GM23248 (cell line): ENCODE data around the gene AOC2. TPM values are rescaled to one million over a fixed set of nuclear protein-coding genes. Genes with fewer than 3 reads are reported as not detected.
A peak's percentile ranks its signal among the peaks of the same experiment; 100 is the strongest.

Experiments
- DNase-seq: peaks from one replicate; pipeline ENCODE4 v3.0.0-alpha.2; 2015
- H2AFZ ChIP-seq: fragments of 200-600 bp; sonication (generic); 2 replicates; pipeline ENCODE4 v1.6.1; 2016; ENCODE audit warnings: antibody characterized with exemption
- H3F3A ChIP-seq: fragments of 200-600 bp; sonication (generic); 2 replicates; pipeline ENCODE4 v1.6.1; 2016; ENCODE audit warnings: mild to moderate bottlenecking, antibody characterized with exemption, mixed run types; ENCODE audit not compliant: insufficient read depth
- H3K27ac ChIP-seq: fragments of 200-600 bp; sonication (generic); 2 replicates; pipeline ENCODE4 v1.5.1; 2016; ENCODE audit warnings: mild to moderate bottlenecking
- H3K27me3 ChIP-seq: fragments of 200-600 bp; sonication (generic); replicated peaks from 2 replicates; pipeline ENCODE4 v1.6.1; 2016; ENCODE audit warnings: mild to moderate bottlenecking; ENCODE audit not compliant: insufficient read depth
- H3K36me3 ChIP-seq: fragments of 200-600 bp; sonication (generic); 2 replicates; pipeline ENCODE4 v1.6.1; 2016; ENCODE audit warnings: low read depth, mild to moderate bottlenecking
- H3K4me1 ChIP-seq: fragments of 200-600 bp; sonication (generic); 2 replicates; pipeline ENCODE4 v1.6.1; 2016; ENCODE audit warnings: mild to moderate bottlenecking; ENCODE audit not compliant: insufficient read depth
- H3K4me2 ChIP-seq: fragments of 200-600 bp; sonication (generic); one replicate; pipeline ENCODE4 v1.6.1; 2016; ENCODE audit warnings: mild to moderate bottlenecking; ENCODE audit not compliant: unreplicated experiment
- H3K4me3 ChIP-seq: fragments of 200-600 bp; sonication (generic); 2 replicates; pipeline ENCODE4 v1.5.1; 2016; ENCODE audit warnings: mild to moderate bottlenecking
- H3K79me2 ChIP-seq: fragments of 200-600 bp; sonication (generic); 2 replicates; pipeline ENCODE4 v1.6.1; 2016; ENCODE audit warnings: mild to moderate bottlenecking; ENCODE audit not compliant: insufficient read depth
- H3K9ac ChIP-seq: fragments of 200-600 bp; sonication (generic); 2 replicates; pipeline ENCODE4 v1.6.1; 2016; ENCODE audit warnings: mild to moderate bottlenecking
- H3K9me2 ChIP-seq: fragments of 200-600 bp; sonication (generic); 2 replicates; pipeline ENCODE4 v1.6.1; 2016; ENCODE audit warnings: mixed run types, mild to moderate bottlenecking, moderate library complexity; ENCODE audit not compliant: insufficient read depth
- H3K9me3 ChIP-seq: fragments of 200-600 bp; sonication (generic); one replicate; pipeline ENCODE4 v1.6.1; 2017; ENCODE audit warnings: low read depth
- H4K20me1 ChIP-seq: fragments of 200-600 bp; sonication (generic); 2 replicates; pipeline ENCODE4 v1.6.0; 2016; ENCODE audit not compliant: insufficient read depth
- EZH2 ChIP-seq: fragments of 200-600 bp; sonication (generic); IDR thresholded peaks from 2 replicates; pipeline ENCODE4 v1.6.1; 2018; ENCODE audit warnings: antibody characterized with exemption, mild to moderate bottlenecking; ENCODE audit not compliant: insufficient read depth, poor library complexity, severe bottlenecking
- EZH2phosphoT487 ChIP-seq: fragments of 200-600 bp; sonication (generic); IDR thresholded peaks from 2 replicates; pipeline ENCODE4 v1.6.1; 2018; ENCODE audit warnings: antibody characterized with exemption, moderate library complexity, mild to moderate bottlenecking, low read depth; ENCODE audit not compliant: insufficient read depth
- WGBS, 2 experiments: methylation state at CpG; one replicate each; pipeline ENCODE4 v1.1.6; 2015 to 2017; ENCODE audit warnings: low lambda C conversion rate in 2 of 2, low coverage in 1 of 2; ENCODE audit errors: missing lambda C conversion rate in 2 of 2; 5-methylcytosine and 5-hydroxymethylcytosine counted together
- in situ Hi-C: fragments of 300-500 bp; cut with MboI; formaldehyde crosslinking; loops from 2 replicates; pipeline ENCODE4 v1.15.0; 2020
- polyA plus RNA-seq: library from polyadenylated mRNA; unstranded; fragments of >200 nt; fragmentation: Nextera tagmentation; extraction: Ambion mirVana; gene quantifications from 2 replicates; pipeline ENCODE4 v1.2.1, GENCODE V29; 2016
- total RNA-seq: library from RNA; depleted of rRNA; stranded (reverse); fragments of >200 nt; shearing (Covaris generic); gene quantifications from 2 replicates; pipeline ENCODE4 v1.2.3, GENCODE V29; 2014

Gene AOC2
- total and polyA plus RNA-seq, 2 experiments from 2014 or later, result 0.09 to 0.22 TPM

DNA sequence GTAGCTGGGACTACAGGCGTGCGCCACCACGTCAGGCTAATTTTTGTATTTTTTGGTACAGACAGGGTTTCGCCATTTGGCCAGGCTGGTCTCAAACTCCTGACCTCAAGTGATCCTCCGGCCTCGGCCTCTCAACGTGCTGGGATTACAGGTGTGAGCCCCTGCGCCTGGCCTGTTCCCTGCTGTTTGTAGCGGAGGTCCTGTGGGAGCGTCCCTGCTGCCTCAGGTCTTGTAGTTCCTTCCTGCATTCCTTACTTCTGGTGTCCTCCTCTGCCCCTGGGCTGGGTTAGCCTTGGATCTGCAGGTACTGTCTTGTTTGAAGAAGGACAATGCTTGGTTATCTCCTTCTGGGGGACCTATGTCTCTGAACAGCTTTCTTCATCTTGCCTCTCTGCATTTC is 32.7 kb downstream of the AOC2 start:
- Histone ChIP-seq H3K27me3 (peaks cover 34% of the 10 kb centered on the region), H3K4me3 (no peak overlapping the region), H3K9me2 (no peaks in the 10 kb centered on the region), H3K9ac (no peak overlapping the region), H3K27ac (no peak overlapping the region), H3F3A (no peaks in the 10 kb centered on the region), H3K36me3 (no peaks in the 10 kb centered on the region), H3K9me3 (no peaks in the 10 kb centered on the region), H3K79me2 (no peaks in the 10 kb centered on the region), H2AFZ (no peak overlapping the region), H3K4me2 (no peak overlapping the region), H3K4me1 (no peaks in the 10 kb centered on the region), H4K20me1 (no peaks in the 10 kb centered on the region)
- TF ChIP-seq EZH2 (no peak), EZH2phosphoT487 (no peak)
- in situ Hi-C loops, result no loop called here
- 86 to 88% methylated on average over 10 of the region's 10 CpGs for WGBS, 2 experiments
- DNase-seq, result no peak

DNA sequence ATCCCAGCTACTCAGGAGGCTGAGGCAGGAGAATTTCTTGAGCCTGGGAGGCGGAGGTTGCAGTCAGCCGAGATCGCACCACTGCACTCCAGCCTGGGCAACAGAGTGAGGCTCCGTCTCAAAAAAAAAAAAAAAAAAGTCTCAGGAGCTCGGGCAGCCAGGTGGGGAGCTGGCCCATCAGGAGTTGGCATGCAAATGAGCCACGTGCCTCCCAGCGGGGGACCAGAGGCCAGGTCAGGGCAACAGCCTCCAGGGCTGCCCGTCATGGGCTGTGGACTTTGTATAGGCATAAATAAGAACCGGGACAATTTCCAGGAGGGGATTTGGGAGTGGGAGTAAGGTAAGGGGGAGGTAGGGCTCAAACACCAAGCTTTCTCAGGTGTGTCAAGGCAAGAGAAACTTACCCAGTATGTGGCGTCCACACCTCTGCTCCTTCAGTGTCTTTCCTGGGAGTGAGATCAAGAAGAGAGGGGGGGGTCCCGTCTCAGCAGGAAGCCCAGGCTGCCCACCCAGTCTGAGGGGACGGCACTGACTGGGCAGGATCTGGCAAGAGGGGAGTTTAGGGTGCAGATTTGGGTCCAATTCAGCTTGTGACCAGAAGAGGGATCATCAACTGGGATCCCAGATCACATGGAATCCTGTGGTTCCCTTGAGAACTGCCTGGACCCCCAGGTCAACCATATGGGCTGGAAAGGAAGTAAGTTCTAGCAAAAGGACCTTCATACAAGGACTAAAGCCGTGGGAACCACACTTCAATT is 33.9 kb downstream of the AOC2 start:
- DNase-seq, result no peak
- WGBS, 2 experiments, result 16 to 28% methylated on average over 9 to 13 of the region's 13 CpGs
- no peaks in the 10 kb centered on the region for H3K9me3 ChIP-seq

DNA sequence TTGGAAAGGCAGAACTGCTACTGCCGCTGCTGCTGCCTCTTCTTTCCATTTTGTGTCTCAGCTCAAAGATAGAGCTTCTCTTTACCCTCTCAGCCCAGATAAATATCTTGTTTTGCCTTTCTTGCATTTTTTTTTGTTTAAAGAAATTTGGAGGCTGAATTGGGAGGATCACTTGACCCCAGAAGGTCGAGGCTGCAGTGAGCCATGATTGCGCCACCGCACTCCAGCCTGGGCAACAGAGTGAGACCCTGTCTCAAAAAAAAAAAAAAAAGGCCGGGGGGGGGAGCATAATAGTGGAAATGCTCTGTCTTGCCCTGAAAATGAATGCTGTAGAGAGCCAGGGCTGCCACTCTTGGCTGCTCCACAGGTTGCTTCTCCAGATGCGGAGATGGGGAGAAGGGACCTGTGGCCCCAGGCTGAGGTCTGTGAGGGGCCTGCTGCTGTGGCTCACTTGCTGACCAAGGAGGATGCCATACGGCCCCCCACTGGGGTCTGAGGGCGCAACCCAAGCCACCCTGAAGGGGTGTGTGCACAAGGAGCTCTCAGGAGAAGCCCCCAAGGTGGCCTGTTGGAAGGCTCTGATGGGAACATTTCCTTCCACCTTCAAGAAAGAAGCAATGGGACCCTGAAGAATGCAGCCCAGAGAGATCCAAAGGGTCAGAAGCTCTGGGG is 34.7 kb downstream of the AOC2 start:
- no peak overlapping the region for H2AFZ ChIP-seq
- DNase-seq, result no peak
- TF ChIP-seq EZH2phosphoT487, result no peak
- no peak for TF ChIP-seq EZH2
- in situ Hi-C loops, result no loop called here
- H3K4me2 ChIP-seq, result no peak overlapping the region
- H3K9ac ChIP-seq, result no peak overlapping the region
- H3K27me3 ChIP-seq, result peaks cover 26% of the 10 kb centered on the region
- H3K36me3 ChIP-seq, result no peaks in the 10 kb centered on the region
- H3K4me1 ChIP-seq, result no peaks in the 10 kb centered on the region
- no peaks in the 10 kb centered on the region for H3K79me2 ChIP-seq
- no peaks in the 10 kb centered on the region for H3F3A ChIP-seq
- no peaks in the 10 kb centered on the region for H3K9me2 ChIP-seq
- no peaks in the 10 kb centered on the region for H3K9me3 ChIP-seq
- no peak overlapping the region for H3K27ac ChIP-seq
- H4K20me1 ChIP-seq, result no peaks in the 10 kb centered on the region
- H3K4me3 ChIP-seq, result no peak overlapping the region
- 57 to 63% methylated on average over 8 of the region's 8 CpGs for WGBS, 2 experiments

More for the DNA sequence above, 33.9 kb downstream of the AOC2 start:
- H3K9ac ChIP-seq, result no peak overlapping the region
- no peak overlapping the region for H3K27ac ChIP-seq
- no peaks in the 10 kb centered on the region for H3K4me1 ChIP-seq
- no peak for TF ChIP-seq EZH2phosphoT487
- no peak for TF ChIP-seq EZH2
- no peaks in the 10 kb centered on the region for H3K36me3 ChIP-seq
- H3K79me2 ChIP-seq, result no peaks in the 10 kb centered on the region
- in situ Hi-C loops, result no loop called here
- peaks cover 28% of the 10 kb centered on the region for H3K27me3 ChIP-seq
- H2AFZ ChIP-seq, result no peak overlapping the region
- no peak overlapping the region for H3K4me3 ChIP-seq
- no peaks in the 10 kb centered on the region for H4K20me1 ChIP-seq
- no peaks in the 10 kb centered on the region for H3K9me2 ChIP-seq
- no peaks in the 10 kb centered on the region for H3F3A ChIP-seq
- H3K4me2 ChIP-seq, result no peak overlapping the region

DNA sequence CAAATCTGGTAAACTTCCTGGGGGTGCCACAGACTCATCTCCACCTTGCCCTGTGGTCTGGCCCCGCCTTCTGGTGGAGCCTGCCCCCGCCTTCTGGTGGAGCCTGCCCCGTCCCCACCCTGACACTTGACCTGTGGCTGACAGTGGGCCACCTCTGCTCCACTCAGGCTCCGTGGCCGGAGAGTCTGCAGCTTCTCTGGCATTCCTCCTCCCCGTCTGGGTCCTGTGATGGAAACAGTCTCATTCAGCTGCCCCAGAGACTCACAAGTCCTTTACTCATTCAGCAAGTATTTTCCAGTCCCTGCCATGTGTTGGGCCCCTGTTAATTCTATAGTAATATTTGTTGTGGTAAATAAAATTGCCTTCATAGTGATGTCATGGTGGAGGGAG is 35.2 kb downstream of the AOC2 start:
- Histone ChIP-seq H3K27ac (no peak overlapping the region), H3K9me2 (no peaks in the 10 kb centered on the region), H3K79me2 (no peaks in the 10 kb centered on the region), H3K9ac (no peak overlapping the region), H2AFZ (no peak overlapping the region), H3K27me3 (peaks cover 26% of the 10 kb centered on the region), H3F3A (no peaks in the 10 kb centered on the region), H3K4me3 (no peak overlapping the region), H3K36me3 (no peaks in the 10 kb centered on the region), H3K4me1 (no peaks in the 10 kb centered on the region), H3K9me3 (no peaks in the 10 kb centered on the region), H4K20me1 (no peaks in the 10 kb centered on the region), H3K4me2 (no peak overlapping the region)
- 38 to 41% methylated on average over 6 of the region's 6 CpGs for WGBS, 2 experiments
- TF ChIP-seq EZH2, result no peak
- no peak for TF ChIP-seq EZH2phosphoT487
- DNase-seq, result peak; percentile 81
- in situ Hi-C loops, result no loop called here
